H9 (cell line): ENCODE results near the gene ATP6V1B1. TPM values are rescaled to one million over a fixed set of nuclear protein-coding genes. Genes with fewer than 3 reads are reported as not detected.
A peak's percentile ranks its signal among the peaks of the same experiment; 100 is the strongest.

ENCODE experiments used
- DNase-seq: peaks from one replicate; pipeline ENCODE4 v3.0.0-alpha.2; 2017
- H2AFZ ChIP-seq: one replicate; pipeline ENCODE4 v1.6.1; 2013; ENCODE audit warnings: mild to moderate bottlenecking, low read length, control low read depth, moderate library complexity
- H2AK5ac ChIP-seq: 2 replicates; pipeline ENCODE4 v1.6.1; 2013; ENCODE audit warnings: low read length, control low read depth, mixed read lengths; ENCODE audit not compliant: insufficient read length
- H2BK120ac ChIP-seq: one replicate; pipeline ENCODE4 v1.6.1; 2013; ENCODE audit warnings: low read depth, mild to moderate bottlenecking, low read length, control low read depth, inconsistent platforms; ENCODE audit not compliant: poor library complexity, severe bottlenecking
- H2BK12ac ChIP-seq: 2 replicates; pipeline ENCODE4 v1.6.1; 2013; ENCODE audit warnings: low read length, control low read depth, mixed read lengths, low read depth; ENCODE audit not compliant: insufficient read length
- H2BK15ac ChIP-seq: 2 replicates; pipeline ENCODE4 v1.6.1; 2013; ENCODE audit warnings: low read depth, low read length, control low read depth
- H2BK20ac ChIP-seq: one replicate; pipeline ENCODE4 v1.6.1; 2013; ENCODE audit warnings: low read depth, mild to moderate bottlenecking, low read length, control low read depth, inconsistent platforms; ENCODE audit not compliant: poor library complexity, severe bottlenecking
- H2BK5ac ChIP-seq: 2 replicates; pipeline ENCODE4 v1.6.1; 2013; ENCODE audit warnings: low read length, control low read depth, mixed read lengths; ENCODE audit not compliant: insufficient read length
- H3K14ac ChIP-seq: 2 replicates; pipeline ENCODE4 v1.6.1; 2013; ENCODE audit warnings: low read length, control low read depth; ENCODE audit not compliant: insufficient read depth
- H3K18ac ChIP-seq: 2 replicates; pipeline ENCODE4 v1.6.1; 2013; ENCODE audit warnings: low read depth, mild to moderate bottlenecking, mixed read lengths, low read length, control low read depth; ENCODE audit not compliant: insufficient read length
- H3K23ac ChIP-seq: 2 replicates; pipeline ENCODE4 v1.6.1; 2013; ENCODE audit warnings: low read length, control low read depth, mixed read lengths, low read depth; ENCODE audit not compliant: insufficient read length
- H3K23me2 ChIP-seq: 2 replicates; pipeline ENCODE4 v1.6.1; 2013; ENCODE audit warnings: low read depth, mild to moderate bottlenecking, mixed read lengths, low read length, control low read depth; ENCODE audit not compliant: insufficient read length, poor library complexity, severe bottlenecking
- H3K27ac ChIP-seq: 2 replicates; pipeline ENCODE4 v1.5.1; 2013; ENCODE audit warnings: low read length, control low read depth, mixed read lengths, low read depth; ENCODE audit not compliant: insufficient read length
- H3K27me3 ChIP-seq: 2 replicates; pipeline ENCODE4 v1.6.1; 2013; ENCODE audit warnings: low read length, control low read depth, inconsistent platforms; ENCODE audit not compliant: insufficient read depth
- H3K4ac ChIP-seq: 2 replicates; pipeline ENCODE4 v1.6.1; 2013; ENCODE audit warnings: low read depth, mild to moderate bottlenecking, control low read depth, inconsistent platforms, low read length, moderate library complexity
- H3K4me1 ChIP-seq: 2 replicates; pipeline ENCODE4 v1.6.1; 2013; ENCODE audit warnings: low read length, control low read depth, inconsistent platforms; ENCODE audit not compliant: insufficient read depth
- H3K4me2 ChIP-seq: 2 replicates; pipeline ENCODE4 v1.6.1; 2013; ENCODE audit warnings: low read length, control low read depth, mixed read lengths; ENCODE audit not compliant: insufficient read length, insufficient read depth
- H3K56ac ChIP-seq: 2 replicates; pipeline ENCODE4 v1.6.1; 2013; ENCODE audit warnings: low read depth, mild to moderate bottlenecking, mixed read lengths, low read length, control low read depth; ENCODE audit not compliant: insufficient read length
- H3K79me1 ChIP-seq: 2 replicates; pipeline ENCODE4 v1.6.1; 2013; ENCODE audit warnings: low read depth, mild to moderate bottlenecking, moderate library complexity, low read length, control low read depth, inconsistent platforms; ENCODE audit not compliant: insufficient read depth, poor library complexity, severe bottlenecking
- H3K79me2 ChIP-seq: 2 replicates; pipeline ENCODE4 v1.6.1; 2013; ENCODE audit warnings: low read length, control low read depth, inconsistent platforms; ENCODE audit not compliant: insufficient read depth
- H3K9ac ChIP-seq: 2 replicates; pipeline ENCODE4 v1.6.1; 2013; ENCODE audit warnings: low read length, control low read depth, mixed read lengths; ENCODE audit not compliant: insufficient read length; ENCODE audit errors: extremely low read depth
- H3K9me3 ChIP-seq: one replicate; pipeline ENCODE4 v1.6.1; 2013; ENCODE audit warnings: low read depth, low read length, inconsistent platforms; ENCODE audit not compliant: control insufficient read depth
- H3T11ph ChIP-seq: one replicate; pipeline ENCODE4 v1.6.1; 2013; ENCODE audit warnings: mild to moderate bottlenecking, low read length, control low read depth, inconsistent platforms
- H4K20me1 ChIP-seq: one replicate; pipeline ENCODE4 v1.6.1; 2013; ENCODE audit not compliant: control insufficient read depth, insufficient read length, insufficient read depth
- H4K5ac ChIP-seq: 2 replicates; pipeline ENCODE4 v1.6.1; 2013; ENCODE audit warnings: low read depth, mild to moderate bottlenecking, mixed read lengths, low read length, control low read depth; ENCODE audit not compliant: insufficient read length
- H4K8ac ChIP-seq: replicated peaks from 2 replicates; pipeline ENCODE4 v1.6.1; 2013; ENCODE audit warnings: low read length, control low read depth, mixed read lengths, low read depth; ENCODE audit not compliant: insufficient read length
- H4K91ac ChIP-seq: 2 replicates; pipeline ENCODE4 v1.6.1; 2013; ENCODE audit warnings: low read depth, mild to moderate bottlenecking, moderate library complexity, mixed read lengths, low read length, control low read depth; ENCODE audit not compliant: insufficient read length
- H3K27ac Mint-ChIP-seq, 3 experiments: 2 replicates in 2 of 3; 3 replicates in 1 of 3; pipeline ENCODE4 v1.8.0; 2020 to 2021; ENCODE audit warnings: mixed read lengths in 3 of 3, mild to moderate bottlenecking in 1 of 3, moderate library complexity in 1 of 3
- H3K27me3 Mint-ChIP-seq: 2 replicates; pipeline ENCODE4 v1.8.0; 2021; ENCODE audit warnings: low read depth, mild to moderate bottlenecking, moderate library complexity, mixed read lengths
- H3K36me3 Mint-ChIP-seq, 3 experiments: 2 replicates in 2 of 3; 3 replicates in 1 of 3; pipeline ENCODE4 v1.8.0; 2020 to 2021; ENCODE audit warnings: low read depth in 3 of 3, mixed read lengths in 3 of 3; ENCODE audit not compliant: insufficient read depth in 1 of 3
- H3K4me1 Mint-ChIP-seq, 2 experiments: 2 replicates each; pipeline ENCODE4 v1.8.0; 2020; ENCODE audit warnings: mixed read lengths in 2 of 2
- H3K4me3 Mint-ChIP-seq, 2 experiments: 2 replicates in 1 of 2; 3 replicates in 1 of 2; pipeline ENCODE4 v1.8.0; 2020 to 2021; ENCODE audit warnings: mild to moderate bottlenecking in 2 of 2, mixed read lengths in 2 of 2, moderate library complexity in 1 of 2
- H3K9me3 Mint-ChIP-seq, 2 experiments: 2 replicates in 1 of 2; 3 replicates in 1 of 2; pipeline ENCODE4 v1.8.0; 2020; ENCODE audit warnings: mild to moderate bottlenecking in 2 of 2, mixed read lengths in 2 of 2, moderate library complexity in 1 of 2
- WGBS: extraction: QIAGEN DNeasy Blood & Tissue Kit; methylation state at CpG from one replicate; pipeline ENCODE4 v1.1.7; 2013; ENCODE audit warnings: missing lambda C conversion rate, low lambda C conversion rate, mixed read lengths; ENCODE audit not compliant: insufficient read length; ENCODE audit errors: extremely low coverage; 5-methylcytosine and 5-hydroxymethylcytosine counted together
- total RNA-seq: library from RNA; stranded (reverse); gene quantifications from 2 replicates; pipeline ENCODE4 v1.2.1, GENCODE V29; 2021
- TF ChIP-seq, protein P1 (sequence below): fragments of 200-600 bp; sonication (generic); conservative IDR thresholded peaks from 3 replicates; pipeline ENCODE4 v1.8.0; 2021; ENCODE audit warnings: antibody characterized with exemption, mild to moderate bottlenecking

The ATP6V1B1 gene
- total RNA-seq, 1 experiment from 2014 or later: not detected

DNA sequence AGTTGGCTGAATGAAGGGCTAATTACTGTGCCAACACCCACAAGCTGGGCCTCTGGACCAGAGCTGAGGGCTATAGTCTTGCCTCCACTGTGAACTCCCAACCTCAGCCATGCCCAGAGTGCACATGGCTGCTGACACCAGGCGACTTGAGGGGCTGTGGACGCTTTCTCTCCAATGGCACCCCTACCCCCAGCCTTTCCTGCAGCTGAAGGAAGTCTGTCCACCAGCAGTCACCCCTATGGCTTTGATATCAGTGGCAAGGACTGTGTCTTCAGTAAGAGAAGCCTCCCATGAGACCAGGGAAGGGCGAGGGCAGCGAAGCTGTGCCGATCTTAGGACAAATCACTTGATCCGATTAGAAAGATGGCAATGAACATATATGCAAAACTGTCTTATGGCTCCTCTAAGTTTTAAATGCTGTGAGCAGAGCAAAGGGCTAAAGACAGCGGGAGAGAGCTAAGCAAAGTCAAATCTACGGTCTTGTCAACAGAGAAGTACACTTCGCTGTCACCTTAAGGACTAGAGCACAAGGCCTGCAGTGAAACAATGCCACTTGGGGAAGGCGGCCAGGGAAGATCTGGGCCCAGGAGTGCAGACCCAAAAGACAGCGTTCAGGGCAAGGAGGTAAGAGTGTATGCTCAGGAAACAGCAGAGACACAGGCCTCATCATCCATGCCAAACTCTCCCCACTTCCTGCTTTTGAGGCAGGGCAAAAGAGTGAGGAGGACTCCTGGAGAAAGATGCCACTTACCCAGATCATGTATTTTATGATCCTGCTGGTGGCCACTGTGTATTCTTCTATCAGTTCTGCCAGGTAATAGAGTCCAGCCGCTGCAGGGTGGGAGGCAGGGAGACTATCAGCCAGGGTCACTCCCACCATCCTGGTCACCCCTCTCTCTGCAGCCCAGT lies 57.5 kb downstream of the ATP6V1B1 start:
- Histone ChIP-seq H3K27ac (no peak overlapping the region), H2AK5ac (no peak overlapping the region), H2BK15ac (no peak overlapping the region), H3K4ac (no peak overlapping the region), H2BK120ac (no peak overlapping the region), H3K4me2 (peak overlapping the region; percentile 82), H3K9me3 (no peaks in the 10 kb centered on the region), H3K27me3 (no peaks in the 10 kb centered on the region), H4K8ac (no peak overlapping the region), H3K14ac (no peak overlapping the region), H3K79me1 (no peaks in the 10 kb centered on the region), H4K91ac (no peak overlapping the region), H3K56ac (no peak overlapping the region), H3K79me2 (0 out of 2 replicates have a peak, but pooled peaks cover 3% of the 10 kb centered on the region), H3K18ac (no peak overlapping the region), H3K23me2 (peaks cover 13% of the 10 kb centered on the region), H2BK20ac (no peak overlapping the region), H3T11ph (no peak overlapping the region), H3K4me1 (no peaks in the 10 kb centered on the region), H4K20me1 (no peaks in the 10 kb centered on the region), H2BK5ac (no peak overlapping the region), H2BK12ac (no peak overlapping the region), H4K5ac (no peak overlapping the region), H2AFZ (no peak overlapping the region), H3K9ac (no peak overlapping the region), H3K23ac (no peak overlapping the region)
- DNase-seq: no peak
- TF ChIP-seq, protein P1, sequence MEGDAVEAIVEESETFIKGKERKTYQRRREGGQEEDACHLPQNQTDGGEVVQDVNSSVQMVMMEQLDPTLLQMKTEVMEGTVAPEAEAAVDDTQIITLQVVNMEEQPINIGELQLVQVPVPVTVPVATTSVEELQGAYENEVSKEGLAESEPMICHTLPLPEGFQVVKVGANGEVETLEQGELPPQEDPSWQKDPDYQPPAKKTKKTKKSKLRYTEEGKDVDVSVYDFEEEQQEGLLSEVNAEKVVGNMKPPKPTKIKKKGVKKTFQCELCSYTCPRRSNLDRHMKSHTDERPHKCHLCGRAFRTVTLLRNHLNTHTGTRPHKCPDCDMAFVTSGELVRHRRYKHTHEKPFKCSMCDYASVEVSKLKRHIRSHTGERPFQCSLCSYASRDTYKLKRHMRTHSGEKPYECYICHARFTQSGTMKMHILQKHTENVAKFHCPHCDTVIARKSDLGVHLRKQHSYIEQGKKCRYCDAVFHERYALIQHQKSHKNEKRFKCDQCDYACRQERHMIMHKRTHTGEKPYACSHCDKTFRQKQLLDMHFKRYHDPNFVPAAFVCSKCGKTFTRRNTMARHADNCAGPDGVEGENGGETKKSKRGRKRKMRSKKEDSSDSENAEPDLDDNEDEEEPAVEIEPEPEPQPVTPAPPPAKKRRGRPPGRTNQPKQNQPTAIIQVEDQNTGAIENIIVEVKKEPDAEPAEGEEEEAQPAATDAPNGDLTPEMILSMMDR: no peak
- no CpG with 5 or more reads among the region's 12 CpGs for WGBS
- Mint-ChIP-seq H3K4me3 (peak overlapping the region; percentile 95 to 96), H3K27me3 (peaks cover 9% of the 10 kb centered on the region), H3K36me3 (peaks cover 5 to 18% (median 16%) of the 10 kb centered on the region in 3 experiments; a peak in 5 of 7 replicates), H3K9me3 (no peaks in the 10 kb centered on the region), H3K4me1 (peaks cover 12% of the 10 kb centered on the region in 2 experiments), H3K27ac (no peak overlapping the region)
